ENCODE measurements around the gene MFAP3L.

The MFAP3L gene

GRCh38 chr4:170012629-170012958, 13.6 kb downstream of the MFAP3L start:
- no peak for DNase-seq (ENCODE audit: low read depth, low spot score)
- no peak overlapping the region for H3K4me3 ChIP-seq (ENCODE audit: low read depth, low read length)
- in situ Hi-C loops (cut with HindIII; ENCODE audit: low sequenced_read_pairs), result no loop called here
- TF ChIP-seq, protein P1, sequence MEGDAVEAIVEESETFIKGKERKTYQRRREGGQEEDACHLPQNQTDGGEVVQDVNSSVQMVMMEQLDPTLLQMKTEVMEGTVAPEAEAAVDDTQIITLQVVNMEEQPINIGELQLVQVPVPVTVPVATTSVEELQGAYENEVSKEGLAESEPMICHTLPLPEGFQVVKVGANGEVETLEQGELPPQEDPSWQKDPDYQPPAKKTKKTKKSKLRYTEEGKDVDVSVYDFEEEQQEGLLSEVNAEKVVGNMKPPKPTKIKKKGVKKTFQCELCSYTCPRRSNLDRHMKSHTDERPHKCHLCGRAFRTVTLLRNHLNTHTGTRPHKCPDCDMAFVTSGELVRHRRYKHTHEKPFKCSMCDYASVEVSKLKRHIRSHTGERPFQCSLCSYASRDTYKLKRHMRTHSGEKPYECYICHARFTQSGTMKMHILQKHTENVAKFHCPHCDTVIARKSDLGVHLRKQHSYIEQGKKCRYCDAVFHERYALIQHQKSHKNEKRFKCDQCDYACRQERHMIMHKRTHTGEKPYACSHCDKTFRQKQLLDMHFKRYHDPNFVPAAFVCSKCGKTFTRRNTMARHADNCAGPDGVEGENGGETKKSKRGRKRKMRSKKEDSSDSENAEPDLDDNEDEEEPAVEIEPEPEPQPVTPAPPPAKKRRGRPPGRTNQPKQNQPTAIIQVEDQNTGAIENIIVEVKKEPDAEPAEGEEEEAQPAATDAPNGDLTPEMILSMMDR (IDR thresholded peaks at IDR 0.05; ENCODE audit: low read depth, low read length), result no peak

DNA sequence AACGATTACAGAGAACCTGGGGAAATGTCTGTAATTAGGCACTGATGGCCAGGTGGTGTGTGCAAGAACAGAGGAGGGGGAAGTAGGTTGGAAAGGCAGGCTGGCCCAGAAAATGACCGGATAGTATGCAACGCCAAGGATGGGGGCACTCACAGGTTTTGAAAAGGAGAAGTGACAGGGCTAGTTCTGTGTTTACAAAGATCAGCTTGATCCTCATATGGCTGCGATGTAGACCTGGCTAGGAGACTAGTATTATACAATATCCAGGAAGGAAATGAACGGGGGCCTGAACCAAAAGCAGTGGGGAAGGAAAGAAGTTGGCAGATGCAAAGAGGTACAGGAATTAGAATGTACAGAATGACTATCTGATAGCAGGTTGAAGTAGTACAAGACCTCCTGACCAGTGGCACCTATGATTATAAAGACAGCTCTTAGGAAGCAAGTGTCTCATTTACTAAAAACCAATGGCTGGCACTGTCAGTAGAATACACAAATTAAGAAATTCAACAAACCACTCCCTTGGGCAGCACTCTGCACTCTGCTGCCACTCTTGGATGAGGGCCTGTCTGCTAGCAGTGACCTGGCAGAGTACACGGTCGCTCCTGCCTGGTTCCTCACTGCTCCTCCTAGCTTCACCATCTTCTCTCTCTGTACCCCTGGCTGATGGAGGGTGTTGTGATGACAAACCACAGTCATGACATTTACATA, 14.1 kb downstream of the MFAP3L start:
- in situ Hi-C loops (cut with HindIII; ENCODE audit: low sequenced_read_pairs), result no loop called here
- TF ChIP-seq, protein P1 (IDR thresholded peaks at IDR 0.05; ENCODE audit: low read depth, low read length), result no peak
- H3K4me3 ChIP-seq (ENCODE audit: low read depth, low read length), result no peak overlapping the region
- no peak for DNase-seq (ENCODE audit: low read depth, low spot score)

DNA sequence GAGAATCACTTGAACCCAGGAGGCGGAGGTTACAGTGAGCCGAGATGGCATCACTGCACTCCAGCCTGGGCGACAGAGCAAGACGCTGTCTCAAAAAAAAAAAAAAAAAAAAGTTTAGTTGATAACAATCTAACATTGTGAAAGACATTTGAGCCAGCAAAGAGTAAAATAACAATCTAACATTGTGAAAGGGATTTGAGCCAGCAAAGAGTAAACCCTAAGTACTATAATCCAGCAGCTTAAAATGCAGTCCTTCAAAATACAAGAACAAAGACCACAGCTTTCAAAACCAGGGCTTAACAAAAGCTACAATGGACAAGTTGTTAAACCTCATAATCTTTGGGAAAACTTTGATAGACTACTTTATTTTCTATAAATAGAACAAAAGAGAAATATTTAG, 16.9 kb downstream of the MFAP3L start:
- in situ Hi-C loops (cut with HindIII; ENCODE audit: low sequenced_read_pairs), result no loop called here
- H3K4me3 ChIP-seq (ENCODE audit: low read depth, low read length), result no peak overlapping the region
- DNase-seq (ENCODE audit: low read depth, low spot score), result no peak
- TF ChIP-seq, protein P1 (IDR thresholded peaks at IDR 0.05; ENCODE audit: low read depth, low read length), result no peak

- in situ Hi-C loops (cut with HindIII; ENCODE audit: low sequenced_read_pairs), result no loop called here
- TF ChIP-seq, protein P1 (IDR thresholded peaks at IDR 0.05; ENCODE audit: low read depth, low read length), result no peak
- no peak overlapping the region for H3K4me3 ChIP-seq (ENCODE audit: low read depth, low read length)
- DNase-seq (ENCODE audit: low read depth, low spot score), result no peak
Measured at GRCh38 chr4:170008801-170009200, 17.4 kb downstream of the MFAP3L start.

DNA sequence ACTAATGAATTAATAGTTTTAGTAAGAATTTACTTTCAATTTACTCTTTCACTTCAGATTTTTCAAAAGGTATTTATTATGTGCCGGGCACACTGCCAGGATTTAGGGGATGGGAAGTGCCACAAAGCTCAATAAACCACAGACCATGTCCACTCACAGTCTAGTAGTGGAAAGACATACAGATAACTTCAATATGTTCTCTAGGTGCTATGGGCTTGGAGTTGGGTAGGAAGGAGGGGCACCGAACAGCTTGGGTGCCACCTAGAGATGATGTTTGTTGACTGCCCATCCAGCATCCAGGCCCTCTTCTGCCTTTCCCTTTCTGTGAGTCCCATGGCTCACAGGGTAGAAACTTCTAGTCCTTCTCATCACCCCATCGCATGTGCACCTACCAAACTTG, 17.8 kb downstream of the MFAP3L start:
- no peak for DNase-seq (ENCODE audit: low read depth, low spot score)
- in situ Hi-C loops (cut with HindIII; ENCODE audit: low sequenced_read_pairs), result no loop called here
- no peak overlapping the region for H3K4me3 ChIP-seq (ENCODE audit: low read depth, low read length)
- TF ChIP-seq, protein P1 (IDR thresholded peaks at IDR 0.05; ENCODE audit: low read depth, low read length), result no peak

GRCh38 chr4:170007113-170007512, 19.1 kb downstream of the MFAP3L start:
- TF ChIP-seq, protein P1 (IDR thresholded peaks at IDR 0.05; ENCODE audit: low read depth, low read length), result no peak
- in situ Hi-C loops (cut with HindIII; ENCODE audit: low sequenced_read_pairs), result no loop called here
- no peak overlapping the region for H3K4me3 ChIP-seq (ENCODE audit: low read depth, low read length)
- peak; percentile 12 for DNase-seq (ENCODE audit: low read depth, low spot score)
